NCI-H2107 treated with DMSO at 0.1 percent for 48 hours (cell line): Measurements from ENCODE around the gene TBC1D23.
"Not testable (repeated sequence)": the region's sequence is repeated elsewhere in the genome, so short reads cannot be mapped to it uniquely, and the experiment has no call there.

Experiments
- DNase-seq: peaks from one replicate; lab custom pipeline; 2025; ENCODE audit not compliant: unreplicated experiment; lab: John Stamatoyannopoulos, UW

TBC1D23 gene

GRCh38 chr3:100339786-100340185 lies 79.0 kb downstream of the TBC1D23 start:
- no peak for DNase-seq

DNA sequence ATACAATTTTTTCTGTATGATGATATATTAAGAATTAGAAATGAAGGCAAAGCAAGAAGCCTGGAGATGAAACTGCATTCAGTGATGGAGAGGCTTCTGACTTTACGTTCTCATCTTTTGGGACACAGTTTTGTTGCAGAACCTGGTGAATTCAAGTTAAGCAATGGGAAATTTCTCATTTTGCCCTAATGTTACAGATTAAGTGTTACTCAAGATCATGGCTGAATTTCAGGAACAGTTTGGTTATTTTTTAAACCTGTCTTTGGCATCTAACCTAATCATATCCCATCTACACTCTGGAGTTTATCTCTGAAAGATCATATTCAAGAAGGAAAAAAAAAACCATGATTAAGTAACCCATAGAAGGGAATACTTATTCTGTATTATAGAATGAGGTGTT lies 79.7 kb downstream of the TBC1D23 start:
- DNase-seq = no peak

- no peak for DNase-seq
These were observed 87.9 kb downstream of the TBC1D23 start for GRCh38 chr3:100348727-100349126.

DNA sequence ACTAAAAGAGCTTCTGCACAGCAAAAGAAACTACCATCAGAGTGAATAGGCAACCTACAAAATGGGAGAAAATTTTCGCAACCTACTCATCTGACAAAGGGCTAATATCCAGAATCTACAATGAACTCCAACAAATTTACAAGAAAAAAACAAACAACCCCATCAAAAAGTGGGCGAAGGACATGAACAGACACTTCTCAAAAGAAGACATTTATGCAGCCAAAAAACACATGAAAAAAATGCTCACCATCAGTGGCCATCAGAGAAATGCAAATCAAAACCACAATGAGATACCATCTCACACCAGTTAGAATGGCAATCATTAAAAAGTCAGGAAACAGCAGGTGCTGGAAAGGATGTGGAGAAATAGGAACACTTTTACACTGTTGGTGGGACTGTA lies 91.0 kb downstream of the TBC1D23 start:
- DNase-seq = not testable (repeated sequence)

DNA sequence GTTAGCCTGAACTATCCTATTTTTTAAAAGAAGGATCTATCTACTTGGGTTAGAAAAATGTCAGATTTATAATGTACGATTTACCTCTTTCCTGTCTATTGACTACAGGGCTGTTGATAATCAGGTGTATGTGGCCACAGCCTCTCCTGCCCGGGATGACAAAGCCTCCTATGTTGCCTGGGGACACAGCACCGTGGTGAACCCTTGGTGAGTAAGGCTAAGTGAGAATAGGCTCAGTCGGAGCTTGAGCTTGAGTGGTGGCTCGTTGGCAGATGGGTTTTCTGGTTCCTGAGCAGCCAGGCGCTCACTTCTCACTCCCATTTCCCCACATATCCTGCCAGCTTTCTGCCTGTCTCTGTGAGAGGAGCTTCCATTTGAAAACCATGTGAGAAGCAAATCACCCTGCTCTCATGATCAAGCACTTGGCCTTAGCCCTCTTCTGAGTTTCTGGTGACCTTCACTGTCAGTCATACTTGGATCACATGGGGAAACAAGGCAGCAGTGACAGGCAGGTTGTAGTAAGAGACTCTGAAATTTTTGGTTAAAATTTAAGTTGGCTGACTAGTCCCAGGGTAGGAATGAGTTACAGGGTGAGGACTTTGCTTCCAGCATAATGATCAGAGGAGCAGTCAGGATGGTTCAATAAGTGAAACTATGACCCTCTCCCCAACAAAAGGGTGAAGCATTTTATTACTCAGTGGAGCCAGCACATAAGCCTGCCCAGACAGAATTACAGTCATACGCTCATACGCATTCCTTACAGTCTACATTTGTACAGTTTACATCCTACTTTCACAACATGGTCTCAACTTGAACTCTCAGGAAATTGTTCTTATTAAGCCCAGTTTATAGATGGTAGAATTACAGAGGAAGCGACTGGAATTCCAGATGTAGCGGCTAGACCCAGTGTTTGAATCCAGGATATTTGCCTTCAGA lies 91.8 kb downstream of the TBC1D23 start:
- DNase-seq = no peak

DNA sequence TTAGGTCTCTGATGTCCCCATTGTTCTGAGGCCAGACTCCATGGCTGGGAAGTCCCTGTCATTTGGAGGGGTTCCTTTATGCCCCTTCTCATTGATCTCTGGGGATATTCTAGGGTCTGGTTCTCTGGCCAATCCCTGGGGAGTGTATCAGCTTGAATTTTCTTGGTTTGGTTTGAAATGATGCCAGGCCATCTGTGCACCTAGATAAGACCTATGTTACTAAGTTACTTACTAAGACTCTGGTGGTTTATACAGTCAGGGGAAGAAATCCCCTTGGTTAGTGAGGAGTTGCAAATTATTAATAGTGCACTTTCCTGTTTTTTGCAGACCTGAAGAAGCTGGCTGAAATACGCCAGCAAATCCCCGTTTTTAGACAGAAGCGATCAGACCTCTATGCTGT lies 94.1 kb downstream of the TBC1D23 start:
- no peak for DNase-seq

GRCh38 chr3:100358413-100358812 lies 97.6 kb downstream of the TBC1D23 start:
- DNase-seq = no peak

GRCh38 chr3:100359035-100359434 lies 98.2 kb downstream of the TBC1D23 start:
- DNase-seq = no peak

DNA sequence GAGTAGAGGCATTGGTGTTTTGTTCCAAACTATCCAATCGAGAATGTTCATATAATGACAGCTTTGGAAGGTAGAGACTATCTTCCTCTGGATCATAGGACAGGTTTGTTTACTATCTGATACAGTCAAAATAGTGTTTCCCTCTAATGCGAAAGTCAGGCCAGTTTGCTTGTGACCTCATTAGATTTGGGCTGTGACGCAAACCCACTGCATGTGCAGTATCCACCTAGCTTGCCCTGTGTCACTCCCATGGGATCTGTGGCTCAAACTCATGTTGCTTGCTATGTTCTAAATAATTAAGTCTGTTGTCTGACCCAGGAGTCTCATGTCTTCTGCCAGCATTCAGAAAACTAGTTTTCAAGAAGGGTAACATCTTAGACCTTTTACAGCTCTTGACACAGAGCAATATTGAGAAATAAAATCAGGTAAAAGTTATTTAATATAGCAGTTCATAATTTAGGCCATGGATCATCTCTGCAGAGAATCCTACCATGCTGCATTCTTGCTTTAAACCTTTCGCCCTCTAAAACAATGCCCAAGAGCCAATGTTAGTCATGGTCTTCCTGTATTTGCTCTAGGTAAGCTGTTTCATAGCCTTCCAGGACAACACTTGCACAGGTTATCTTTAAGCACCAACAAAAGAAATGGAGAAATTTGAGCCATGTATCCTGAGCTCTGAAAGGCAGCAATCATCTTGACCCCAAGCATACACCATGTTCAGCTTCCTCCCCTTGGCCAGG lies 100.1 kb downstream of the TBC1D23 start:
- DNase-seq = no peak

DNA sequence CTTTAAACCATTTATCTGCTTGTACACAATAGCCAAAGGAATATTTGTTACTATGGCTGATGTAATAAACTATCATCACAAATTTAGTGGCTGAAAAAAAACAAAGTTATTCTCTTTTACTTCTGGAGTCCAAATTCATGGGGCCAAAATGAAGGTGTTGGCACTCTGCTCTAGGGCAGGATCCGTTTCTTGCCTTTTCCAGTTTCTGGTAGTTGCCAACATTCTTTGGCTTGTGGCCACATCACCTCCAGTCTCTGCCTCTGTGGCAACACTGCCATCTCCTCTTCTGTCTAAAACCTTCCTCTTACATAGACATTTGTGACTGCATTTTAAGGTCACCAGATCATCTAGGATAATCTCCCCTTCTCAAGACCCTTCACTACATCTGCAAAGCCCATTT lies 101.1 kb downstream of the TBC1D23 start:
- DNase-seq = no peak

- no peak for DNase-seq
These were observed 103.6 kb downstream of the TBC1D23 start for GRCh38 chr3:100364421-100364820.

GRCh38 chr3:100366424-100366823 lies 105.6 kb downstream of the TBC1D23 start:
- DNase-seq = no peak

DNA sequence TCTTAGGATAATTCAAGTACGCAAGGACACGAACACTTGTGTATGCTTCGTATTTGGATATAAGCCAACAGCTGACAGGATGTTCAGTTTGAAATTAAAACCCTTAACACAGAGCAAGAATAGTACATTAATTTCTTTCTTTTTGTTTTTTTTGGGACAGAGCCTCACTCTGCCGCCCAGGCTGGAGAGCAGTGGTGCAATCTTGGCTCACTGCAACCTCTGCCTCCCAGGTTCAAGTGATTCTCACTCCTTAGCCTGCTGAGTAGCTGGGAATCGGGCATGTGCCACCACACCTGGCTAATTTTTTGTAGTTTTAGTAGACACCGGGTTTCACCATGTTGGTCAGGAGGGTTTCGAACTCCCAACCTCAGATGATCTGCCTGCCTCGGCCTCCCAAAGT lies 107.6 kb downstream of the TBC1D23 start:
- DNase-seq = no peak

GRCh38 chr3:100370756-100371155 lies 110.0 kb downstream of the TBC1D23 start:
- DNase-seq = no peak

GRCh38 chr3:100374521-100374920 lies 113.7 kb downstream of the TBC1D23 start:
- DNase-seq = no peak
